ENCODE results near the gene SPACA6. TPM values are rescaled to one million over a fixed set of nuclear protein-coding genes. Genes with fewer than 3 reads are reported as not detected.

SPACA6 gene
- total RNA-seq, 4 donors from 2014 or later, result 9.7 to 112 (median 22.5) TPM

- H3K36me3 ChIP-seq, result no peaks in the 10 kb centered on the region
- no peak for DNase-seq
- H3K9me3 ChIP-seq, result no peaks in the 10 kb centered on the region
- H3K4me3 ChIP-seq, result no peak overlapping the region
- H3K4me1 ChIP-seq, result no peaks in the 10 kb centered on the region
- intact Hi-C loops (cut with DNase I; ENCODE audit: low total_unique reads), result loop anchor here (10.0 kb wide), 1 partner anchor 177 kb away; the partner anchor contains the start of gene CEACAM18
- H3K27ac ChIP-seq, result no peak overlapping the region
- TF ChIP-seq POLR2A (IDR thresholded peaks at IDR 0.05) (no peak), CTCF (IDR thresholded peaks at IDR 0.05) (no peak)
- H3K27me3 ChIP-seq, result no peaks in the 10 kb centered on the region
Observed at GRCh38 chr19:51652266-51652665, 40.9 kb upstream of the SPACA6 start.

GRCh38 chr19:51653162-51653561, 40.0 kb upstream of the SPACA6 start:
- no peak overlapping the region for H3K4me3 ChIP-seq
- no peaks in the 10 kb centered on the region for H3K9me3 ChIP-seq
- no peaks in the 10 kb centered on the region for H3K27me3 ChIP-seq
- no peak for DNase-seq
- TF ChIP-seq CTCF (IDR thresholded peaks at IDR 0.05), result no peak
- TF ChIP-seq POLR2A (IDR thresholded peaks at IDR 0.05), result no peak
- intact Hi-C loops (cut with DNase I; ENCODE audit: low total_unique reads), result loop anchor here (10.0 kb wide), 1 partner anchor 178 kb away; the partner anchor contains the start of gene CEACAM18
- H3K27ac ChIP-seq, result no peak overlapping the region
- no peaks in the 10 kb centered on the region for H3K36me3 ChIP-seq
- no peaks in the 10 kb centered on the region for H3K4me1 ChIP-seq

GRCh38 chr19:51654783-51655182, 38.3 kb upstream of the SPACA6 start:
- Histone ChIP-seq H3K4me1 (no peaks in the 10 kb centered on the region), H3K36me3 (no peaks in the 10 kb centered on the region), H3K27ac (no peak overlapping the region), H3K27me3 (no peaks in the 10 kb centered on the region), H3K4me3 (no peak overlapping the region), H3K9me3 (no peaks in the 10 kb centered on the region)
- intact Hi-C loops (cut with DNase I; ENCODE audit: low total_unique reads), result loop anchor here (10.0 kb wide), 1 partner anchor 180 kb away; the partner anchor contains the start of gene CEACAM18
- no peak for TF ChIP-seq POLR2A (IDR thresholded peaks at IDR 0.05)
- no peak for TF ChIP-seq CTCF (IDR thresholded peaks at IDR 0.05)
- DNase-seq, result no peak

- H3K36me3 ChIP-seq, result no peaks in the 10 kb centered on the region
- no peak overlapping the region for H3K27ac ChIP-seq
- H3K9me3 ChIP-seq, result no peaks in the 10 kb centered on the region
- DNase-seq, result peak; percentile 60 to 63
- intact Hi-C loops (cut with DNase I; ENCODE audit: low total_unique reads), result no loop called here
- no peaks in the 10 kb centered on the region for H3K4me1 ChIP-seq
- H3K4me3 ChIP-seq, result no peak overlapping the region
- H3K27me3 ChIP-seq, result peaks cover 0 to 3% of the 10 kb centered on the region in 2 donors
- TF ChIP-seq CTCF (IDR thresholded peaks at IDR 0.05) (peak; percentile 11 to 47 (median 31)), POLR2A (IDR thresholded peaks at IDR 0.05) (no peak)
Observed at GRCh38 chr19:51660975-51661600, 32.0 kb upstream of the SPACA6 start.

- intact Hi-C loops (cut with DNase I; ENCODE audit: low total_unique reads), result no loop called here
- TF ChIP-seq POLR2A (IDR thresholded peaks at IDR 0.05) (no peak), CTCF (IDR thresholded peaks at IDR 0.05) (no peak)
- no peak for DNase-seq
Observed at GRCh38 chr19:51663650-51664049, 29.5 kb upstream of the SPACA6 start.

More at GRCh38 chr19:51663650-51664049, 29.5 kb upstream of the SPACA6 start:
- no peak overlapping the region for H3K27ac ChIP-seq
- no peaks in the 10 kb centered on the region for H3K9me3 ChIP-seq
- H3K36me3 ChIP-seq, result no peaks in the 10 kb centered on the region
- H3K27me3 ChIP-seq, result peaks cover 0 to 3% of the 10 kb centered on the region in 2 donors
- H3K4me3 ChIP-seq, result no peak overlapping the region
- H3K4me1 ChIP-seq, result no peaks in the 10 kb centered on the region

All from uterus (tissue), 4 donors.